Measurements from ENCODE around the gene LANCL2.

GRCh38 chr7:55469271-55469681 is 104.1 kb downstream of the LANCL2 start:
- TF ChIP-seq CTCF (IDR thresholded peaks at IDR 0.05; ENCODE audit: insufficient read depth, low read length, poor library complexity, severe bottlenecking) (no peak), EZH2phosphoT487 (conservative IDR thresholded peaks at IDR 0.05; ENCODE audit: low read length) (no peak)

Data from SU-DHL-6 (cell line).